Chondrocyte (in vitro differentiated cells): ENCODE results near the gene CDH15. TPM values are rescaled to one million over a fixed set of nuclear protein-coding genes. Genes with fewer than 3 reads are reported as not detected.
A peak's percentile ranks its signal among the peaks of the same experiment; 100 is the strongest.
"Not testable (repeated sequence)": the region's sequence is repeated elsewhere in the genome, so short reads cannot be mapped to it uniquely, and the experiment has no call there.

Experiments used
- DNase-seq: peaks from one replicate; pipeline ENCODE4 v3.0.0; 2021; ENCODE audit warnings: mixed read lengths, low spot score
- H3K27ac Mint-ChIP-seq: one replicate; pipeline ENCODE4 v1.8.0; 2021; ENCODE audit warnings: mild to moderate bottlenecking, moderate library complexity, mixed read lengths; ENCODE audit not compliant: unreplicated experiment
- H3K27me3 Mint-ChIP-seq: 2 replicates; pipeline ENCODE4 v1.8.0; 2021; ENCODE audit warnings: low read depth, mixed read lengths
- H3K36me3 Mint-ChIP-seq: 2 replicates; pipeline ENCODE4 v1.8.0; 2021; ENCODE audit warnings: low read depth, mixed read lengths
- H3K4me1 Mint-ChIP-seq: 2 replicates; pipeline ENCODE4 v1.8.0; 2021; ENCODE audit warnings: low read depth, mild to moderate bottlenecking, mixed read lengths
- H3K4me3 Mint-ChIP-seq: one replicate; pipeline ENCODE4 v1.8.0; 2021; ENCODE audit warnings: mild to moderate bottlenecking, moderate library complexity, mixed read lengths; ENCODE audit not compliant: unreplicated experiment
- H3K9me3 Mint-ChIP-seq: 2 replicates; pipeline ENCODE4 v1.8.0; 2021; ENCODE audit warnings: low read depth, mixed read lengths
- CTCF ChIP-seq: fragments of 200-600 bp; sonication (generic); IDR thresholded peaks from 2 replicates; pipeline ENCODE4 v1.5.0; 2021; ENCODE audit warnings: antibody characterized with exemption, mild to moderate bottlenecking, moderate library complexity
- total RNA-seq: library from RNA; stranded (reverse); gene quantifications from 3 replicates; pipeline ENCODE4 v1.2.1, GENCODE V29; 2021

The CDH15 gene
- total RNA-seq, 1 donor from 2014 or later: 0.20 TPM

GRCh38 chr16:89184933-89185794 is 13.6 kb downstream of the CDH15 start:
- no peaks in the 10 kb centered on the region for H3K4me1 Mint-ChIP-seq
- no peak for TF ChIP-seq CTCF
- H3K9me3 Mint-ChIP-seq: no peaks in the 10 kb centered on the region
- H3K36me3 Mint-ChIP-seq: no peaks in the 10 kb centered on the region
- H3K4me3 Mint-ChIP-seq: no peak overlapping the region
- DNase-seq: no peak
- H3K27me3 Mint-ChIP-seq: peaks cover 5% of the 10 kb centered on the region
- H3K27ac Mint-ChIP-seq: no peak overlapping the region

GRCh38 chr16:89185887-89186592 is 14.5 kb downstream of the CDH15 start:
- H3K27me3 Mint-ChIP-seq, DNase-seq, H3K4me3 Mint-ChIP-seq, H3K36me3 Mint-ChIP-seq, H3K9me3 Mint-ChIP-seq, H3K4me1 Mint-ChIP-seq, H3K27ac Mint-ChIP-seq: not testable (repeated sequence)

- H3K4me3 Mint-ChIP-seq, DNase-seq, H3K36me3 Mint-ChIP-seq, H3K9me3 Mint-ChIP-seq, H3K4me1 Mint-ChIP-seq, H3K27me3 Mint-ChIP-seq, H3K27ac Mint-ChIP-seq: not testable (repeated sequence)
These were observed 15.1 kb downstream of the CDH15 start for GRCh38 chr16:89186593-89187031.

- peaks cover 5% of the 10 kb centered on the region for H3K27me3 Mint-ChIP-seq
- TF ChIP-seq CTCF: no peak
- H3K27ac Mint-ChIP-seq: peak overlapping the region; percentile 29
- H3K4me1 Mint-ChIP-seq: no peaks in the 10 kb centered on the region
- no peaks in the 10 kb centered on the region for H3K9me3 Mint-ChIP-seq
- no peak for DNase-seq
- H3K4me3 Mint-ChIP-seq: no peak overlapping the region
- no peaks in the 10 kb centered on the region for H3K36me3 Mint-ChIP-seq
These were observed 15.7 kb downstream of the CDH15 start for GRCh38 chr16:89187032-89187769.

GRCh38 chr16:89187770-89188392 is 16.3 kb downstream of the CDH15 start:
- Mint-ChIP-seq H3K4me3 (no peak overlapping the region), H3K4me1 (no peaks in the 10 kb centered on the region), H3K27me3 (peaks cover 2% of the 10 kb centered on the region), H3K9me3 (no peaks in the 10 kb centered on the region), H3K36me3 (no peaks in the 10 kb centered on the region), H3K27ac (peak overlapping the region; percentile 29)
- no peak for DNase-seq
- TF ChIP-seq CTCF: no peak

- H3K4me3 Mint-ChIP-seq: not testable (repeated sequence)
These were observed 17.2 kb downstream of the CDH15 start for GRCh38 chr16:89188471-89189357.

More at GRCh38 chr16:89188471-89189357, 17.2 kb downstream of the CDH15 start:
- H3K27me3 Mint-ChIP-seq, H3K36me3 Mint-ChIP-seq, H3K4me1 Mint-ChIP-seq, H3K9me3 Mint-ChIP-seq, DNase-seq, H3K27ac Mint-ChIP-seq: not testable (repeated sequence)
